HG02610 (cell line): ENCODE measurements around the gene LPO.

ENCODE experiments used
- ATAC-seq: cut with Tn5 transposase; IDR thresholded peaks from one replicate; pipeline ENCODE4 v1.9.1; 2021; ENCODE audit warnings: mild to moderate bottlenecking, moderate library complexity; ENCODE audit not compliant: unreplicated experiment

LPO gene

GRCh38 chr17:58253082-58253481 is 14.7 kb downstream of the LPO start:
- no peak for ATAC-seq

GRCh38 chr17:58254803-58255202 is 16.4 kb downstream of the LPO start:
- ATAC-seq: no peak

- no peak for ATAC-seq
Observed at GRCh38 chr17:58262149-58262548, 23.8 kb downstream of the LPO start.

- ATAC-seq: no peak
Observed at GRCh38 chr17:58263773-58264172, 25.4 kb downstream of the LPO start.

- ATAC-seq: no peak
Observed at GRCh38 chr17:58264407-58265103, 26.2 kb downstream of the LPO start.

- ATAC-seq: no peak
Observed at GRCh38 chr17:58265271-58265670, 26.9 kb downstream of the LPO start.

GRCh38 chr17:58265902-58266875 is 27.8 kb downstream of the LPO start:
- no peak for ATAC-seq

- no peak for ATAC-seq
Observed at GRCh38 chr17:58267347-58268324, 29.3 kb downstream of the LPO start.

- no peak for ATAC-seq
Observed at GRCh38 chr17:58268326-58268725, 29.9 kb downstream of the LPO start.

GRCh38 chr17:58268774-58269556 is 30.6 kb downstream of the LPO start:
- no peak for ATAC-seq

- no peak for ATAC-seq
Observed at GRCh38 chr17:58269557-58270291, 31.3 kb downstream of the LPO start.

- no peak for ATAC-seq
Observed at GRCh38 chr17:58270476-58271215, 32.3 kb downstream of the LPO start.

- ATAC-seq: no peak
Observed at GRCh38 chr17:58271216-58271931, 33.0 kb downstream of the LPO start.

GRCh38 chr17:58272367-58273280 is 34.2 kb downstream of the LPO start:
- ATAC-seq: no peak

- no peak for ATAC-seq
Observed at GRCh38 chr17:58273453-58274104, 35.2 kb downstream of the LPO start.

- ATAC-seq: no peak
Observed at GRCh38 chr17:58275417-58275816, 37.0 kb downstream of the LPO start.
